GM19452 (cell line): ENCODE measurements around the gene COL4A3.
A peak's percentile ranks its signal among the peaks of the same experiment; 100 is the strongest.

Source experiments
- ATAC-seq: cut with Tn5 transposase; IDR thresholded peaks from one replicate; pipeline ENCODE4 v1.9.1; 2021; ENCODE audit not compliant: unreplicated experiment

Gene COL4A3

GRCh38 chr2:227339098-227339599, 174.7 kb downstream of the COL4A3 start:
- ATAC-seq, result no peak

- no peak for ATAC-seq
Measured at GRCh38 chr2:227340106-227340505, 175.7 kb downstream of the COL4A3 start.

- no peak for ATAC-seq
Measured at GRCh38 chr2:227341553-227341952, 177.1 kb downstream of the COL4A3 start.

GRCh38 chr2:227344231-227344630, 179.8 kb downstream of the COL4A3 start:
- no peak for ATAC-seq

GRCh38 chr2:227347117-227347516, 182.7 kb downstream of the COL4A3 start:
- no peak for ATAC-seq

- no peak for ATAC-seq
Measured at GRCh38 chr2:227348324-227348723, 183.9 kb downstream of the COL4A3 start.

GRCh38 chr2:227349989-227350612, 185.7 kb downstream of the COL4A3 start:
- ATAC-seq, result no peak

- ATAC-seq, result peak; percentile 51
Measured at GRCh38 chr2:227351639-227352038, 187.2 kb downstream of the COL4A3 start.

GRCh38 chr2:227360351-227360750, 195.9 kb downstream of the COL4A3 start:
- no peak for ATAC-seq

GRCh38 chr2:227363756-227364155, 199.3 kb downstream of the COL4A3 start:
- no peak for ATAC-seq
